ENCODE data around the gene SLC39A7.

The SLC39A7 gene

GRCh38 chr6:33204415-33205190, 3.9 kb downstream of the SLC39A7 start, which contains the start of gene HSD17B8:
Gene HSD17B8 (plus strand): TSS chr6:33204655. CDS start chr6:33204669, 14 bp downstream.
- in situ Hi-C loops (cut with HindIII; ENCODE audit: low sequenced_read_pairs), result loop anchor here (5.0 kb wide), 1 partner anchor 57 kb away; no protein-coding TSS in a partner anchor

DNA sequence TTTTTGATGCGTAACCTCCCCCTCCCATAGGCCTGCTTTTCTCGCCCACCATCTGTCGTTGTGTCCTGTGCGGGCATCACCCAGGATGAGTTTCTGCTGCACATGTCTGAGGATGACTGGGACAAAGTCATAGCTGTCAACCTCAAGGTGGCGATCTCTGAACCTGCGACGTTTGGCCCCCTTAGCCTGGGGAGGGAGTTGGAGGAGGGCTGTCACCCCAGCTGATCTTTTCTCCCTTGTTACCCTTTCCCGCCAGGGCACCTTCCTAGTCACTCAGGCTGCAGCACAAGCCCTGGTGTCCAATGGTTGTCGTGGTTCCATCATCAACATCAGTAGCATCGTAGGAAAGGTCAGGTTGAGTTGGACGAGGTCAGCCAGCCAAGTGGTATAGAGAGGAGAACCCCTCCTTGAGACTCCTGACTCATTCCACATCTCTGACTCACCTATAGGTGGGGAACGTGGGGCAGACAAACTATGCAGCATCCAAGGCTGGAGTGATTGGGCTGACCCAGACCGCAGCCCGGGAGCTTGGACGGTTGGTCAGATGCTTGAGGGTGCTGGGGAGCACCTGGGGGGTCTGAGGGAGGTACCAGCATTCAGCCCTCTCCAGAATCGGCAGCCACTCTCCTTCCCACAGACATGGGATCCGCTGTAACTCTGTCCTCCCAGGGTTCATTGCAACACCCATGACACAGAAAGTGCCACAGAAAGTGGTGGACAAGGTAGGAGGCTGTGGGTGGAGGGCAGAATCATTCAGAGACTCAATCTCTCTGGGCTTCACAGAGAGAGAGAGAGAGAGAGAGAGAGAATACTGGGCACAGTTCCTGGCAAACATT, 4.7 kb downstream of the SLC39A7 start:
- in situ Hi-C loops (cut with HindIII; ENCODE audit: low sequenced_read_pairs), result loop anchor here (5.0 kb wide), 1 partner anchor 58 kb away; no protein-coding TSS in a partner anchor

DNA sequence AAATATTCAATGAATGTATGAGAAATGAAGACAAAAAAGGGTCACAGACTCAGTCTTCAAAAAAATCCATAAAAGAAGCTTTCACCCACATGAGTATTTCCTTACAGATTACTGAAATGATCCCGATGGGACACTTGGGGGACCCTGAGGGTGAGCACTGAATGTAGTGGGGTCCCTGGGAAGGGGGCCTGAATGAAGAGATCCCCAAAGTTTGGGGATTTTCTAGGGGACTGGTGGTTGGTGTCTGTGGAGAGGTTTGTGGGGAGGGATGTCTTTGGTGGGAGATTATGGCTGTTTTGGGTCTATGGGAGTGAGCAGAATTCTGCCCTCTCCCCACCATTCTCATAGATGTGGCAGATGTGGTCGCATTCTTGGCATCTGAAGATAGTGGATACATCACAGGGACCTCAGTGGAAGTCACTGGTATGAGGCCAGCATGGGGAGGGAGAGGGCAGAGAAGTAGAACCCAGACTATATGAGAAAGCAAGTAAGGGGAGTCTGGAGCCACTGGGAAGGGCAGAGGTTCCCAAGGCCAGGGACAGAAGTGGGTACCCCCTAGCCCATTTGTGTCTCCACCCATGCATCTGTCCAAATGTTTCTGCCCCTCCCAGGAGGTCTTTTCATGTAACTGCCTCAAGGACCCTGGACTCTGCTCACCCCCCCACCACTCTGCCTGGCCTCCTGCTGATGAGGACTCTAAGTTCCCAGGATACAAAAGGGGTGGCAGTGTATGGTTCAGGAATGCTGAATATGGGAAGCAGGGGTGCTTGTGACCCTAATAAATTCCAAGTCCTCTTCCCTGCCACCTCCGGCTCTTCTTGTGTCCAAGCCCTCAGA, 5.6 kb downstream of the SLC39A7 start:
- in situ Hi-C loops (cut with HindIII; ENCODE audit: low sequenced_read_pairs), result loop anchor here (5.0 kb wide), 1 partner anchor 59 kb away; no protein-coding TSS in a partner anchor

DNA sequence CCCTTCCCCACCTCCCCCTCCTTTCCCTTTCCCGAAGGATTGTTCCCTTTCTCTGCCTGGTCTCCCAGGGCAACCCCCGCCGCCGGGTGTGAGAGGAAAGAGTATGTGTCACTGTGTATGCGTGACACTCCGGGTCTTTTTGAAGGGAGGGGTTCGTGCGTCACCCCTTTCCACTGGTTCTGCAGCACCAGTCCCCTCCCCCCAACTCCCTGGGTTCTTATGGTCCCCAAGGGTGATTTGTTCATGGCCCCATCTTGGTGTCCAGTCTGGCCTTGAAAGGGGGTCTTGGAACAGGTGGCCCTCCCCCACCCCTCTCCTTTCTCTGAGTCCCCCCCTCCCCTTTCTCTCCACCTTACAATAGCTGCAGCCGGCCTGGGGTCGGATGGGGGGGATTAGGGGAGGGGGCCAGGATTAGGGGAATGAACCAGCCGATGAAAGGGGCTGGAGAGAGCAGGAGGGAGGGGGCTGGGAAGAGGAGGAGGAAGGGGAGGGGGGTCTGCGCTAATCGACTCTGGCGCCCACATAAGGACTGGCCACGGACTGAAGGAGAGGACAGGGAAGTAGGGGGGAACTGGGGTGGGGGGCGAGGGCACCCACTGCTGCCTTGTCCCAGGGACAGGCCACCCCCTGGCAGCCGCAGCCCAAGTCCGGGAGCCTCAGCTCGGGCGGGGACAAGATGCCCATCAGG, 6.3 kb downstream of the SLC39A7 start:
- in situ Hi-C loops (cut with HindIII; ENCODE audit: low sequenced_read_pairs), result loop anchor here (5.0 kb wide), 1 partner anchor 60 kb away; no protein-coding TSS in a partner anchor

DNA sequence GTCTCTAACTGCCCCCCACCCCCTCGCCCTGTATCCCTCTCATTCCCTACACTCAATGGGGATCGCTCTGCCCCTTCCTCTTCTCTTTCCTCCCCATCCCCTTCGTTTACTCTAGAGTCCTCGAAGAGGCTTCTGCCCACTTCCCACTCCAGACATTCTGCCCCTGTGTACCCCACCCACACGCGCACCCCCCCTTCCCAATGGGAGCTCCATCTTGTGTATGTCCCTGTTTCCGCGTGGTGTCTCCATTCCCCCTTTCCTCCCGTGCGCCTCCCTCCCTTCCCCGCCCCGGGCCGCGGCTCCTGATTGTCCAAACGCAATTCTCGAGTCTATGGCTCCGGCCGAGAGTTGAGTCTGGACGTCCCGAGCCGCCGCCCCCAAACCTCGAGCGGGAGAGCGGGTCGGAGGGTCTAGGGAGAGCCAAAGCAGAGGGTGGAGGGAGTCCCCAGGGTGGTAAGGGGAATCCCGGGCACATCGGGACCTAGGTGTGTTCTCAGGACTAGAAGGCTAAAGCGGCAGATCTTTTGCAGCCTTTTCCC, 7.0 kb downstream of the SLC39A7 start:
- in situ Hi-C loops (cut with HindIII; ENCODE audit: low sequenced_read_pairs), result loop anchor here (5.0 kb wide), 1 partner anchor 60 kb away; no protein-coding TSS in a partner anchor

GRCh38 chr6:33208091-33208967, 7.7 kb downstream of the SLC39A7 start, which contains the start of gene RING1:
Gene RING1 (plus strand): TSS chr6:33208500. CDS start chr6:33208823, 323 bp downstream.
- in situ Hi-C loops (cut with HindIII; ENCODE audit: low sequenced_read_pairs), result loop anchor here (5.0 kb wide), 1 partner anchor 61 kb away; no protein-coding TSS in a partner anchor

DNA sequence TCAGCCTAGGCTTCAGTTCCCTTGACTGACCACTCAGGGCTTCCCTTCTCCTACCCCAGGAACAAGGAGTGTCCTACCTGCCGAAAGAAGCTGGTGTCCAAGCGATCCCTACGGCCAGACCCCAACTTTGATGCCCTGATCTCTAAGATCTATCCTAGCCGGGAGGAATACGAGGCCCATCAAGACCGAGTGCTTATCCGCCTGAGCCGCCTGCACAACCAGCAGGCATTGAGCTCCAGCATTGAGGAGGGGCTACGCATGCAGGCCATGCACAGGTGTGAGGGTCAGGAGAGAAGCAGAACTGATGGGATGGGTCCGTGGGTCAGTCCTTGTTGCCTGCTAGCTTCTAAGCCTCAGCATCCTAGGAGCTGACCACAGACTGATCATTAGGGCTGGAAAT, 9.2 kb downstream of the SLC39A7 start:
- in situ Hi-C loops (cut with HindIII; ENCODE audit: low sequenced_read_pairs), result loop anchor here (5.0 kb wide), 1 partner anchor 63 kb away; no protein-coding TSS in a partner anchor

DNA sequence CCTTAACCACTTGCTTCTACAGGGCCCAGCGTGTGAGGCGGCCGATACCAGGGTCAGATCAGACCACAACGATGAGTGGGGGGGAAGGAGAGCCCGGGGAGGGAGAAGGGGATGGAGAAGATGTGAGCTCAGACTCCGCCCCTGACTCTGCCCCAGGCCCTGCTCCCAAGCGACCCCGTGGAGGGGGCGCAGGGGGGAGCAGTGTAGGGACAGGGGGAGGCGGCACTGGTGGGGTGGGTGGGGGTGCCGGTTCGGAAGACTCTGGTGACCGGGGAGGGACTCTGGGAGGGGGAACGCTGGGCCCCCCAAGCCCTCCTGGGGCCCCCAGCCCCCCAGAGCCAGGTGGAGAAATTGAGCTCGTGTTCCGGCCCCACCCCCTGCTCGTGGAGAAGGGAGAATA, 10.5 kb downstream of the SLC39A7 start:
- in situ Hi-C loops (cut with HindIII; ENCODE audit: low sequenced_read_pairs), result no loop called here

DNA sequence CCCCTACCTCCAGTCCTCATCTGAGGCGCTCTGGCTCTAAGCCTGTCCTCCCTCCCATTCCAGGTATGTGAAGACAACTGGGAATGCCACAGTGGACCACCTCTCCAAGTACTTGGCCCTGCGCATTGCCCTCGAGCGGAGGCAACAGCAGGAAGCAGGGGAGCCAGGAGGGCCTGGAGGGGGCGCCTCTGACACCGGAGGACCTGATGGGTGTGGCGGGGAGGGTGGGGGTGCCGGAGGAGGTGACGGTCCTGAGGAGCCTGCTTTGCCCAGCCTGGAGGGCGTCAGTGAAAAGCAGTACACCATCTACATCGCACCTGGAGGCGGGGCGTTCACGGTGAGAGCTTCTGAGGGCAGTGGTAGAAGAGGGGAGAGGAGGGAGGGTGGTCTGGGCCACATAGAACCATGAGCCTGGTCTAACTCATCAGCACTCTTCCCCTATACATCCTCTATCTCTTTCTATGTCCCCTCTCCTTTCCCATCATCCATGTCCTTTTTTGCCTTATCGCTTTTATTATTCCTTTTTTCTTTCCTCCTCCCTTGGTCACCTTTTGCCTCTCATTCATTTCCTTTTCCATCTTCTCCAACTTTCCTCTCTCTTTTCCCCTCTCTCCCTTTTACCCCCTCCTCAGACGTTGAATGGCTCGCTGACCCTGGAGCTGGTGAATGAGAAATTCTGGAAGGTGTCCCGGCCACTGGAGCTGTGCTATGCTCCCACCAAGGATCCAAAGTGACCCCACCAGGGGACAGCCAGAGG, 11.2 kb downstream of the SLC39A7 start:
- in situ Hi-C loops (cut with HindIII; ENCODE audit: low sequenced_read_pairs), result no loop called here

DNA sequence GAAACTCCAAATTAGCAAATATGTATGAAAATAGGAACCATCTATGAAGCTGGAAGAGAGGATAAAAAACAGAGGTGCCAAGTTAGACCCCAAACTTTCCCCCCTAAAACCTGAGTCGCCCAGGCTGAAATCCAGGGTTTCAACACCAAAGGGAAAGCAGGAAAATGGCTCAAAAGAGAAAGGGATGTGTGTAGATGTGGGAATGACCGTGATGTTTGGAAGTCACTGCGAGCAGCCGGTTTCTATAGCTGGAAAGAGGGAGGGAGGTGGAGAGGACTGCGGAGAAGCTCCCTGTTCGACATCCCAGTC, 12.1 kb downstream of the SLC39A7 start:
- in situ Hi-C loops (cut with HindIII; ENCODE audit: low sequenced_read_pairs), result no loop called here

GRCh38 chr6:33213166-33213988, 12.7 kb downstream of the SLC39A7 start:
- in situ Hi-C loops (cut with HindIII; ENCODE audit: low sequenced_read_pairs), result no loop called here

GRCh38 chr6:33213989-33214335, 13.3 kb downstream of the SLC39A7 start:
- in situ Hi-C loops (cut with HindIII; ENCODE audit: low sequenced_read_pairs), result no loop called here

GRCh38 chr6:33215271-33216116, 14.8 kb downstream of the SLC39A7 start:
- in situ Hi-C loops (cut with HindIII; ENCODE audit: low sequenced_read_pairs), result no loop called here

DNA sequence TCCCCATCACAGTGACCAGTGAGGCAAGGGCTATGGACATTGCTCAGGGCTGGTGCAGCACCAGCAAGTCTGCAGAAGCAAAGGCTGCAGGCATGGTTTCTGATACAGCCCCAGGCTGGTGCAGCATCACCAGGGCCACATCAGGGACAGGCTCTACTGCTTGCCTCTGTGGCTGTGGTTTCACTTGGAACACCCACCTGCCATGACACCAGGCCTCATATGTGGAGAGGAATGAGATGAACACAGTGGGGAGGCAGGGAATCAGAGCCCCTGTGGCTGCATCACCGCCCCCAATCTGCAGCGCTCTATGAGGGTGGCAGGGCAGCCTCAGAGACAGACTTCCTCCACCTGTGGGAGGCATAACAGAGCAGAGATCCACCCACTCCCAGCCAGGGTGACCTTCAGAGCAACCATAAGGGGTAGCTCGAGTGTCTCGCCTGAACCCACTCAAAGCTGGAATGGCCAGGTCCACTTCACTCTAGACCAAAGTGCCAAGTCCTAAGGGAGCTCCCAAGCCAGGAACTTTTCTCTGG, 15.5 kb downstream of the SLC39A7 start:
- in situ Hi-C loops (cut with HindIII; ENCODE audit: low sequenced_read_pairs), result no loop called here

GRCh38 chr6:33217246-33217645, 16.6 kb downstream of the SLC39A7 start:
- in situ Hi-C loops (cut with HindIII; ENCODE audit: low sequenced_read_pairs), result no loop called here

GRCh38 chr6:33217681-33218080, 17.0 kb downstream of the SLC39A7 start:
- in situ Hi-C loops (cut with HindIII; ENCODE audit: low sequenced_read_pairs), result no loop called here

Measured in endothelial cell of hepatic sinusoid (primary cell).